Heart left ventricle (tissue), 13 donors: ENCODE measurements around the gene KIF26B.

Source experiments
- POLR2A ChIP-seq, 2 donors: fragments of 450-650 bp; IDR thresholded peaks; one replicate each; pipeline ENCODE4 v1.6.1; 2017; ENCODE audit warnings: antibody characterized with exemption in 2 of 2, mild to moderate bottlenecking in 2 of 2, moderate library complexity in 2 of 2
- TF ChIP-seq, protein P1 (sequence below), 12 donors: fragments of 200-600 bp; sonication (generic) in 4 of 12; IDR thresholded peaks; one replicate each; pipeline versions ENCODE4 v1.5.0 to v1.8.0; 2018 to 2022; ENCODE audit warnings: antibody characterized with exemption in 12 of 12, mild to moderate bottlenecking in 5 of 12
- donor health status: ischemic (EF 13 %, LVEDD 7.1; RV severe dilation, severe dysfunction).
- donor health status: DM: no; HTN: yes; CAD: no.
- donor health status: DM: no; HTN: no; CAD: no.
- donor health status: ischemic (EF 25% LVEDD 6.9; RV normal size, moderate dysfunction).
- donor health status: ischemic (EF 25% LVEDD 5.7; RV mildly dilated, moderate dysfunction).
- donor health status: ischemic (EF 35%, LVEDD 5.7; RV mildly dilated, moderate dysfunction).
- donor health status: nonischemic (EF 11% LVEDD 7.7; RV severe dilation, severe dysfunction).
- donor health status: DM: yes; HTN: yes; CAD: no.
- donor health status: PGD.
- donor health status: ischemic (EF 29% LVEDD 5.4; RV normal size, mild dysfunction).
- donor health status: nonischemic (EF 23%, LVEDD 6.1; RV moderate dilation, normal function).

DNA sequence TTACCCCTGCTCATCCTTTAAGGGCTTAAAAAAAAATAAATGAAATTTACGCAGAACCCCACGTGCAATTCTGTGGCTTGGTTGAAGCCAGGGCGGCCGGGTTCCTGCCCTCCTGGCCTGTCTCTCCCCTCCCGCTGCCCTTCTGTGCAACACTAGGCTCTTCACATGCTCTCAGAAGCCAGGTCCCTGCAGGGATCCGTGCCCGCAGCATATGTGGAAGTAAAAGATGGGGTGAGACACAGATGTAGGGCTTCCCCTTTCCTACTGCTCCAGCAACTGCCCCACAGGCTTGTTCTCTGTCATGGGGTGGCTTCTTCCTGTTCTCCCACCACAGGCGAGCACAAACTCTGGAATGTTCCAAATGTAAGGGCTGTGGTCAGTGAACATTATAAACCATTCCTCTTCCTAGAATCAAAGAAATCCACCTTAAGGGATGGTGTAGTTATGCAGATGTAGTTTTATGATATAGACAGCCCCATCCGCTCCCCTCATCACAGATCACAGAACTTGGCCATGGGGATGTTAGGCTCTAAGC is 535.4 kb downstream of the KIF26B start:
- TF ChIP-seq, protein P1, sequence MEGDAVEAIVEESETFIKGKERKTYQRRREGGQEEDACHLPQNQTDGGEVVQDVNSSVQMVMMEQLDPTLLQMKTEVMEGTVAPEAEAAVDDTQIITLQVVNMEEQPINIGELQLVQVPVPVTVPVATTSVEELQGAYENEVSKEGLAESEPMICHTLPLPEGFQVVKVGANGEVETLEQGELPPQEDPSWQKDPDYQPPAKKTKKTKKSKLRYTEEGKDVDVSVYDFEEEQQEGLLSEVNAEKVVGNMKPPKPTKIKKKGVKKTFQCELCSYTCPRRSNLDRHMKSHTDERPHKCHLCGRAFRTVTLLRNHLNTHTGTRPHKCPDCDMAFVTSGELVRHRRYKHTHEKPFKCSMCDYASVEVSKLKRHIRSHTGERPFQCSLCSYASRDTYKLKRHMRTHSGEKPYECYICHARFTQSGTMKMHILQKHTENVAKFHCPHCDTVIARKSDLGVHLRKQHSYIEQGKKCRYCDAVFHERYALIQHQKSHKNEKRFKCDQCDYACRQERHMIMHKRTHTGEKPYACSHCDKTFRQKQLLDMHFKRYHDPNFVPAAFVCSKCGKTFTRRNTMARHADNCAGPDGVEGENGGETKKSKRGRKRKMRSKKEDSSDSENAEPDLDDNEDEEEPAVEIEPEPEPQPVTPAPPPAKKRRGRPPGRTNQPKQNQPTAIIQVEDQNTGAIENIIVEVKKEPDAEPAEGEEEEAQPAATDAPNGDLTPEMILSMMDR (IDR thresholded peaks at IDR 0.05) = no peak
- no peak for TF ChIP-seq POLR2A (IDR thresholded peaks at IDR 0.05)
